ENCODE measurements around the gene SYDE1. TPM values are rescaled to one million over a fixed set of nuclear protein-coding genes. Genes with fewer than 3 reads are reported as not detected.

SYDE1 gene
- total RNA-seq, 4 donors from 2014 or later: 41.7 to 100 (median 52.4) TPM

GRCh38 chr19:15156391-15156790, 49.2 kb downstream of the SYDE1 start:
- H3K4me1 ChIP-seq: no peaks in the 10 kb centered on the region
- H3K36me3 ChIP-seq: no peaks in the 10 kb centered on the region
- no peak for TF ChIP-seq POLR2A (IDR thresholded peaks at IDR 0.05)
- TF ChIP-seq, protein P1, sequence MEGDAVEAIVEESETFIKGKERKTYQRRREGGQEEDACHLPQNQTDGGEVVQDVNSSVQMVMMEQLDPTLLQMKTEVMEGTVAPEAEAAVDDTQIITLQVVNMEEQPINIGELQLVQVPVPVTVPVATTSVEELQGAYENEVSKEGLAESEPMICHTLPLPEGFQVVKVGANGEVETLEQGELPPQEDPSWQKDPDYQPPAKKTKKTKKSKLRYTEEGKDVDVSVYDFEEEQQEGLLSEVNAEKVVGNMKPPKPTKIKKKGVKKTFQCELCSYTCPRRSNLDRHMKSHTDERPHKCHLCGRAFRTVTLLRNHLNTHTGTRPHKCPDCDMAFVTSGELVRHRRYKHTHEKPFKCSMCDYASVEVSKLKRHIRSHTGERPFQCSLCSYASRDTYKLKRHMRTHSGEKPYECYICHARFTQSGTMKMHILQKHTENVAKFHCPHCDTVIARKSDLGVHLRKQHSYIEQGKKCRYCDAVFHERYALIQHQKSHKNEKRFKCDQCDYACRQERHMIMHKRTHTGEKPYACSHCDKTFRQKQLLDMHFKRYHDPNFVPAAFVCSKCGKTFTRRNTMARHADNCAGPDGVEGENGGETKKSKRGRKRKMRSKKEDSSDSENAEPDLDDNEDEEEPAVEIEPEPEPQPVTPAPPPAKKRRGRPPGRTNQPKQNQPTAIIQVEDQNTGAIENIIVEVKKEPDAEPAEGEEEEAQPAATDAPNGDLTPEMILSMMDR (IDR thresholded peaks at IDR 0.05): no peak
- no peak for TF ChIP-seq EP300 (IDR thresholded peaks at IDR 0.05)
- TF ChIP-seq POLR2AphosphoS5 (IDR thresholded peaks at IDR 0.05): no peak
- H3K9me3 ChIP-seq: peaks cover 0 to 20% (median 0%) of the 10 kb centered on the region in 3 donors
- H3K27me3 ChIP-seq: peaks cover 29% of the 10 kb centered on the region
- H3K4me3 ChIP-seq: no peak overlapping the region
- WGBS, 2 donors (ENCODE audit: low coverage in 1 of 2): 91 to 92% methylated on average over 4 of the region's 4 CpGs
- no peak overlapping the region for H3K27ac ChIP-seq
- no peak for ATAC-seq

DNA sequence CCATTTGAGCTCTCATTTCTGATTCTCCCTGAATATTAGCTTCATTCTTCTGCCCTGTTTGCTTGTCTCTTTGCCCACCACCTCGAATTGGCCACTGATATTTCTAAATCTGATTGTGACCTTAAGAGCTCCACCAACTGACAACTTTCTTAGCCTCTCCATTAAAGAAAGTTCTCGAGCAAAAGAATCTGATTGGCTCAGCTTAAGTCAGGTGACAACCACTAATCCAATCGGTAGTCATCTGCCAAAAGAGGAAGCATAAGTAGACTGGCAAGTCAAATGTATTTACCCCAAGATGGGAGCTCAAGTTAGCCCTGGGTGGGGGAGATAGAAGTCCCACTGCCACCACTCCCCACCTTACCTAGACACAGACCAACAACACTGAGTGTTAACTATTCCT, 52.0 kb downstream of the SYDE1 start:
- Histone ChIP-seq H3K27ac (no peak overlapping the region), H3K36me3 (no peaks in the 10 kb centered on the region), H3K9me3 (peaks cover 0 to 15% (median 0%) of the 10 kb centered on the region in 3 donors), H3K4me3 (no peak overlapping the region), H3K27me3 (peaks cover 11% of the 10 kb centered on the region), H3K4me1 (no peaks in the 10 kb centered on the region)
- ATAC-seq: no peak
- 43 to 90% methylated on average over 1 to 3 of the region's 3 CpGs for WGBS, 2 donors (ENCODE audit: low coverage in 1 of 2)
- no peak for TF ChIP-seq POLR2A (IDR thresholded peaks at IDR 0.05)
- TF ChIP-seq POLR2AphosphoS5 (IDR thresholded peaks at IDR 0.05): no peak
- TF ChIP-seq EP300 (IDR thresholded peaks at IDR 0.05): no peak
- TF ChIP-seq, protein P1 (IDR thresholded peaks at IDR 0.05): no peak

DNA sequence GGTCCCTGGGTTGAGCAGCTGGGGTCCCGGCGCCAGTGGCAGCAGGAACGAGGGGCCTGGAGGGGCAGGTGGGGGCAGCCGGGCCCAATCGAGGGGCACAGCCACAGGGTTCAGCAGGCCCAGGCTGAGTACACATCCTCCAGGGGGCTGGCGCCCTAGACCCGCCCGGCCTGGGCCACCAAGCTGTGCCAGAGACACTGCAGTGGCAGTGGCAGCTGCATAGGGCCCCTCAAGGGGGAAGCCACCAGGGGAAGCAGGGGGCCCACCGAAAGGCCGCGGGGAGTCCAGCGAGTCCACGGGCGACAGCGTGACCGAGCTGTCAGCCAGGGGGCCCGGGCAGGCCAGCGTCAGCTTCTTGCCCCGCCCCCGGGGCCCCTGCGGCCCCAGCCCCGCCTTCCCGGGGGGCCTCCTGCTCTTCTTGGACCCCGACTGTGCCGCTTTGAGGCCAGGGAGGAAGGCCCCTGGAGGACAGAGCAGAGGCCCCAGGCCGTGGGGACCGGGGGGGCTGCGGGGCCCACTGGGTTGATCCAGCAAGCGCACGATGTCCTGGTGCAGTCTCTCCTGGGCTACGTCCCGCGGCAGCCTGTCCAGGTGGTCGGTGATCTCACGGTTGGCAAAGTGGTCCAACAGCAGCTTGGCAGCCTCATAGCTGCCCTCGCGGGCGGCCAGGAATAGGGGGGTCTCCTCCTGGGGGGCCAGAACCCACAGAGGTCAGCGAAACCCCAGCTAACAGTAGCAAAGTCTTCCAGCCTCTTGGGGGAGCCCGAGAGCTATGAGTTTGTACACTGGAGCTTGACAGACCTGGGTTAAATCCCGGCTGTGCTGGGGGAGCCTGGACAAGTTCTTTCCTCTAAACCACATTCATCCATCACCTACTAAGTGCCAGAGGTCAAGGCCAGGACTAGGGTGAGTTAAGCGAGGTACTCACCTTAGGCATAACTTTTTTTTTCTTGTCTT, 54.1 kb downstream of the SYDE1 start:
- 45% methylated on average over 3 of the region's 42 CpGs; no CpG with 5 or more reads in 1 of the 2 donors for WGBS, 2 donors (ENCODE audit: low coverage in 1 of 2)
- ATAC-seq: no peak

More for the DNA sequence above, 54.1 kb downstream of the SYDE1 start:
- Histone ChIP-seq H3K27me3 (peaks cover 5% of the 10 kb centered on the region), H3K9me3 (peaks cover 0 to 34% (median 0%) of the 10 kb centered on the region in 3 donors), H3K27ac (no peak overlapping the region), H3K4me3 (no peak overlapping the region), H3K4me1 (no peaks in the 10 kb centered on the region), H3K36me3 (peaks cover 0 to 6% of the 10 kb centered on the region in 2 donors)
- TF ChIP-seq, protein P1 (IDR thresholded peaks at IDR 0.05): peak in 1 of 4 experiments; percentile 21
- TF ChIP-seq EP300 (IDR thresholded peaks at IDR 0.05) (no peak), POLR2A (IDR thresholded peaks at IDR 0.05) (no peak)

Small RNAs within 50 kb of the gene (small RNA-seq; reads per million reads assigned to genes)
- 0 reads per million in 4 donors for gene RNU6-782P

Other genes starting within 250 kb of the SYDE1 start
- gene OR7A17, start 221.3 kb upstream of the SYDE1 start, total RNA-seq: not detected
- not detected for gene OR7C2, start 165.9 kb upstream of the SYDE1 start, total RNA-seq
- under 1 TPM in 1 of 4 donors, not detected in 3; 0.23 TPM for gene SLC1A6, start 127.5 kb upstream of the SYDE1 start, total RNA-seq
- not detected for gene CASP14, start 57.9 kb upstream of the SYDE1 start, total RNA-seq
- not detected for gene OR1I1, start 25.2 kb upstream of the SYDE1 start, total RNA-seq
- 10 to 100 TPM; 19.1 to 54.8 (median 35.4) TPM for gene NOTCH3, start 93.6 kb downstream of the SYDE1 start, total RNA-seq
- gene EPHX3, start 125.0 kb downstream of the SYDE1 start, total RNA-seq: 1 to 10 TPM in 1 of 4 donors, under 1 TPM in 1, not detected in 2; 0.78 to 1.6 TPM
- gene BRD4, start 225.1 kb downstream of the SYDE1 start, total RNA-seq: 10 to 100 TPM; 29.6 to 49.3 (median 34.4) TPM

All from gastroesophageal sphincter (tissue), 4 donors.